ENCODE measurements around the gene SOAT2. TPM values are rescaled to one million over a fixed set of nuclear protein-coding genes. Genes with fewer than 3 reads are reported as not detected.

Gene SOAT2
- not detected for total RNA-seq
- long read RNA-seq, result 0 reads

- intact Hi-C loops (cut with DNase I, micrococcal nuclease), result no loop called here
- no peak for DNase-seq
- ATAC-seq, result peak; percentile 43
These were observed at the start of gene SOAT2 for GRCh38 chr12:53102883-53103807. Gene SOAT2, plus strand, starts transcription at chr12:53103486. Its CDS starts 92 bp downstream, at chr12:53103578.

- intact Hi-C loops (cut with DNase I, micrococcal nuclease), result no loop called here
- ATAC-seq (peak; percentile 76), DNase-seq (peak; percentile 97 to 98)
These were observed 49.0 kb upstream of the SOAT2 start for GRCh38 chr12:53054112-53054878.

- ATAC-seq (no peak), DNase-seq (no peak)
- intact Hi-C loops (cut with DNase I, micrococcal nuclease), result no loop called here
These were observed 47.6 kb upstream of the SOAT2 start for GRCh38 chr12:53055471-53056266.

- DNase-seq (no peak), ATAC-seq (no peak)
- intact Hi-C loops (cut with DNase I, micrococcal nuclease), result no loop called here
These were observed 47.0 kb upstream of the SOAT2 start for GRCh38 chr12:53056296-53056695.

- DNase-seq, result no peak
- intact Hi-C loops (cut with DNase I, micrococcal nuclease), result no loop called here
- ATAC-seq, result no peak
These were observed 46.4 kb upstream of the SOAT2 start for GRCh38 chr12:53056901-53057300.

GRCh38 chr12:53057816-53058500, 45.3 kb upstream of the SOAT2 start:
- no peak for DNase-seq
- intact Hi-C loops (cut with DNase I, micrococcal nuclease), result no loop called here
- ATAC-seq, result no peak

- peak in 1 of 2 donors; percentile 24 for DNase-seq
- ATAC-seq, result no peak
- intact Hi-C loops (cut with DNase I, micrococcal nuclease), result no loop called here
These were observed 44.4 kb upstream of the SOAT2 start for GRCh38 chr12:53058674-53059433.

- DNase-seq, result peak in 1 of 2 donors; percentile 24
- intact Hi-C loops (cut with DNase I, micrococcal nuclease), result loop anchor here in 1 of 2 donors (5.0 to 10.0 kb wide), 2 partner anchors 38 to 135 kb away; partner anchors contain the start of gene IGFBP6
These were observed 43.7 kb upstream of the SOAT2 start for GRCh38 chr12:53059434-53060063.

GRCh38 chr12:53060064-53060720, 43.1 kb upstream of the SOAT2 start:
- intact Hi-C loops (cut with DNase I, micrococcal nuclease), result loop anchor here in 1 of 2 donors (5.0 to 10.0 kb wide), 2 partner anchors 37 to 135 kb away; partner anchors contain the start of gene IGFBP6
- ATAC-seq, result no peak

More at GRCh38 chr12:53059434-53060063, 43.7 kb upstream of the SOAT2 start:
- no peak for ATAC-seq

GRCh38 chr12:53060721-53061276, 42.5 kb upstream of the SOAT2 start:
- DNase-seq (peak; percentile 37 to 46), ATAC-seq (peak; percentile 17)
- intact Hi-C loops (cut with DNase I, micrococcal nuclease), result loop anchor here in 1 of 2 donors (5.0 to 10.0 kb wide), 2 partner anchors 37 to 134 kb away; partner anchors contain the start of gene IGFBP6

More at GRCh38 chr12:53060064-53060720, 43.1 kb upstream of the SOAT2 start:
- DNase-seq, result peak in 1 of 2 donors; percentile 21

- intact Hi-C loops (cut with DNase I, micrococcal nuclease), result loop anchor here in 1 of 2 donors (5.0 to 10.0 kb wide), 2 partner anchors 36 to 133 kb away; partner anchors contain the start of gene IGFBP6
- DNase-seq (peak; percentile 79 to 87), ATAC-seq (peak; percentile 78)
These were observed 41.8 kb upstream of the SOAT2 start for GRCh38 chr12:53061404-53062010.

- intact Hi-C loops (cut with DNase I, micrococcal nuclease), result loop anchor here in 1 of 2 donors (5.0 to 10.0 kb wide), 2 partner anchors 35 to 133 kb away; partner anchors contain the start of gene IGFBP6
- ATAC-seq (peak; percentile 3), DNase-seq (peak in 1 of 2 donors; percentile 27)
These were observed 41.0 kb upstream of the SOAT2 start for GRCh38 chr12:53062011-53062961.

- DNase-seq (peak in 1 of 2 donors; percentile 24), ATAC-seq (no peak)
- intact Hi-C loops (cut with DNase I, micrococcal nuclease), result loop anchor here in 1 of 2 donors (5.0 to 10.0 kb wide), 2 partner anchors 34 to 132 kb away; partner anchors contain the start of gene IGFBP6
These were observed 40.1 kb upstream of the SOAT2 start for GRCh38 chr12:53062977-53063707.
